Adrenal gland (tissue), 5 donors: ENCODE data around the gene TICRR.

ENCODE experiments used
- POLR2A ChIP-seq, 2 donors: fragments of 450-650 bp; IDR thresholded peaks; one replicate each; pipeline ENCODE4 v1.6.1; 2017; ENCODE audit warnings: antibody characterized with exemption in 2 of 2, mild to moderate bottlenecking in 2 of 2, moderate library complexity in 1 of 2
- TF ChIP-seq, protein P1 (sequence below), 6 experiments: fragments of 450-650 bp in 4 of 6; fragments of 200-600 bp in 2 of 6; sonication (generic) in 1 of 6; IDR thresholded peaks; 1 replicate in 5 of 6; 2 replicates in 1 of 6; pipeline versions ENCODE4 v1.5.1 to v1.8.0; 2016 to 2021; ENCODE audit warnings: antibody characterized with exemption in 6 of 6, mild to moderate bottlenecking in 2 of 6, moderate library complexity in 1 of 6
- donor health status: DM: no; HTN: no; CAD: no.

DNA sequence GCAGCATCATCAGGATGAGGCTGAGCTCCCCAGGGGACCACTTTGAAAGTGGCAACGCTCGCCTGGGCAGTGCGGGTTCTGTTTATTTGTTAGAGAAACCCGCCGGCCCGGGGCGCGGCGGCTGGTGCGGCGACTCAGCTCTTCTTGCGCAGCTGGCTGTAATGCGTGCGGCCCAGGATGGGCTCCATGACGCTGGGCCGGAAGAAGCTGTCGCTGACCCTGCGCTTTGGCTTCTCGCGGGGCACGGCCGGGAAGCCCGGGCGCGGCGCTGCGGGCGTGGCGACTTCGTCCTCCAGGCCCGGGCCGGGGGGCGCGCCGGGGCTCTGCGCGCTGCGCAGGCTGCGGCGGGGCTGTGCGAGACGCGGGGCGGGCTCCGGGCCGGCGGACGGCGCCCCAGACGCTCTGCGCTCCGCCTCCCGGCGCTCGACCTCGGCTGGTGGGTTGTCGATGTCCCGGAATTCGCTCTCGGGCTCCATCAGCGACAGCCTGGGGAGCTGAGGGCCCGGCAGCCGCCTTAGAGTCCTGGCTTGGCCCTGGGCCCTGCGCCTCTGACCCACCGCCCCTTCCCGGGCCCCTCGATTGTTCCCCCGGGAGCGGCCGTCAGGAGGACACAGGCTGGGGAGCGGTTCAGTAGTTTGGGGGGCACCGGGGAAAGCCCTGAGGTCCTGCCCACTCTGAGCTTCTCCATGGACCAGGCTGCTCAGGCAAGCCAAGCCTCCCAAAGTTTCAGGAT lies 90.3 kb downstream of the TICRR start:
- TF ChIP-seq, protein P1, sequence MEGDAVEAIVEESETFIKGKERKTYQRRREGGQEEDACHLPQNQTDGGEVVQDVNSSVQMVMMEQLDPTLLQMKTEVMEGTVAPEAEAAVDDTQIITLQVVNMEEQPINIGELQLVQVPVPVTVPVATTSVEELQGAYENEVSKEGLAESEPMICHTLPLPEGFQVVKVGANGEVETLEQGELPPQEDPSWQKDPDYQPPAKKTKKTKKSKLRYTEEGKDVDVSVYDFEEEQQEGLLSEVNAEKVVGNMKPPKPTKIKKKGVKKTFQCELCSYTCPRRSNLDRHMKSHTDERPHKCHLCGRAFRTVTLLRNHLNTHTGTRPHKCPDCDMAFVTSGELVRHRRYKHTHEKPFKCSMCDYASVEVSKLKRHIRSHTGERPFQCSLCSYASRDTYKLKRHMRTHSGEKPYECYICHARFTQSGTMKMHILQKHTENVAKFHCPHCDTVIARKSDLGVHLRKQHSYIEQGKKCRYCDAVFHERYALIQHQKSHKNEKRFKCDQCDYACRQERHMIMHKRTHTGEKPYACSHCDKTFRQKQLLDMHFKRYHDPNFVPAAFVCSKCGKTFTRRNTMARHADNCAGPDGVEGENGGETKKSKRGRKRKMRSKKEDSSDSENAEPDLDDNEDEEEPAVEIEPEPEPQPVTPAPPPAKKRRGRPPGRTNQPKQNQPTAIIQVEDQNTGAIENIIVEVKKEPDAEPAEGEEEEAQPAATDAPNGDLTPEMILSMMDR (IDR thresholded peaks at IDR 0.05), result no peak
- peak; percentile 32 to 58 for TF ChIP-seq POLR2A (IDR thresholded peaks at IDR 0.05)
